OCI-LY7 (cell line): ENCODE results near the gene DIPK1A. TPM values are rescaled to one million over a fixed set of nuclear protein-coding genes. Genes with fewer than 3 reads are reported as not detected.

Experiments
- BruUV-seq: library from RNA; stranded (reverse); fragments of 400-500 nt; replicated peaks from 2 replicates; lab custom pipeline; 2021; lab: Mats Ljungman, UMichigan
- CTCF ChIA-PET: fragments of 300-600 bp; sonication (Branson Sonifier 250); formaldehyde crosslinking; loops from one replicate; lab custom pipeline; 2022; ENCODE audit warnings: antibody characterized with exemption; ENCODE audit not compliant: unreplicated experiment; lab: Charles Lee
- POLR2A ChIA-PET: fragments of 300-600 bp; sonication (Branson Sonifier 250); formaldehyde crosslinking; loops from one replicate; lab custom pipeline; 2022; ENCODE audit warnings: antibody characterized with exemption; lab: Charles Lee
- DNase-seq: peaks from one replicate; pipeline ENCODE4 v3.0.0-alpha.2; 2015; ENCODE audit warnings: low spot score
- H2AFZ ChIP-seq: fragments of 200-600 bp; sonication (generic), shearing (Covaris generic); 2 replicates; pipeline ENCODE4 v1.6.1; 2014; ENCODE audit warnings: mild to moderate bottlenecking, antibody characterized with exemption, low read length, moderate library complexity
- H3K27ac ChIP-seq: fragments of 200-600 bp; sonication (generic); 2 replicates; pipeline ENCODE4 v1.5.1; 2014; ENCODE audit warnings: mixed run types, low read depth, mild to moderate bottlenecking, moderate library complexity, low read length, inconsistent platforms; ENCODE audit not compliant: poor library complexity, severe bottlenecking
- H3K36me3 ChIP-seq: fragments of 200-600 bp; sonication (generic); 2 replicates; pipeline ENCODE4 v1.6.1; 2014; ENCODE audit warnings: mild to moderate bottlenecking, antibody characterized with exemption, low read length, moderate library complexity, mixed read lengths; ENCODE audit not compliant: insufficient read depth
- H3K4me1 ChIP-seq: fragments of 200-600 bp; sonication (generic); 2 replicates; pipeline ENCODE4 v1.5.1; 2014; ENCODE audit warnings: mild to moderate bottlenecking, low read length; ENCODE audit not compliant: insufficient read depth, poor library complexity, severe bottlenecking
- H3K4me2 ChIP-seq: fragments of 200-600 bp; sonication (generic); 2 replicates; pipeline ENCODE4 v1.6.1; 2014; ENCODE audit warnings: mild to moderate bottlenecking, low read length
- H3K4me3 ChIP-seq: fragments of 200-600 bp; sonication (generic); 2 replicates; pipeline ENCODE4 v1.5.1; 2014; ENCODE audit warnings: mild to moderate bottlenecking, low read depth, low read length; ENCODE audit not compliant: poor library complexity, severe bottlenecking
- H3K79me2 ChIP-seq: fragments of 200-600 bp; sonication (generic); 2 replicates; pipeline ENCODE4 v1.6.1; 2016; ENCODE audit warnings: low read depth, mild to moderate bottlenecking, low read length, moderate library complexity, mixed read lengths; ENCODE audit not compliant: insufficient read depth
- H3K9me2 ChIP-seq: fragments of 200-600 bp; sonication (generic); 2 replicates; pipeline ENCODE4 v1.6.1; 2016; ENCODE audit warnings: mild to moderate bottlenecking, low read length, mixed read lengths; ENCODE audit not compliant: insufficient read depth
- H3K9me3 ChIP-seq: fragments of 200-600 bp; sonication (generic); 2 replicates; pipeline ENCODE4 v1.6.1; 2014; ENCODE audit warnings: mild to moderate bottlenecking, mixed run types, low read length, mixed read lengths
- H4K20me1 ChIP-seq: fragments of 200-600 bp; sonication (generic); 2 replicates; pipeline ENCODE4 v1.6.1; 2014; ENCODE audit warnings: mild to moderate bottlenecking, antibody characterized with exemption, low read length, moderate library complexity, mixed read lengths; ENCODE audit not compliant: insufficient read depth
- EZH2phosphoT487 ChIP-seq: fragments of 200-600 bp; sonication (generic); IDR thresholded peaks from 2 replicates; pipeline ENCODE4 v1.6.1; 2018; ENCODE audit warnings: low read depth, borderline replicate concordance, mild to moderate bottlenecking, mixed run types, antibody characterized with exemption, low read length, moderate library complexity, mixed read lengths
- intact Hi-C: fragments of 100-400 bp; cut with micrococcal nuclease; formaldehyde crosslinking; loops from one replicate; pipeline ENCODE4 v1.10.0; 2022; ENCODE audit not compliant: unreplicated experiment
- total RNA-seq, 2 experiments: library from RNA; depleted of rRNA in 1 of 2; stranded (reverse); fragments of >200 nt in 1 of 2; shearing (Covaris generic) in 1 of 2; gene quantifications; 2 replicates each; pipeline ENCODE4 v1.2.3, GENCODE V29; 2014 to 2022
- TF ChIP-seq, protein P1 (sequence below): fragments of 200-600 bp; sonication (generic); conservative IDR thresholded peaks from 2 replicates; pipeline ENCODE4 v1.5.1; 2014; ENCODE audit warnings: mild to moderate bottlenecking, antibody characterized with exemption, low read length, moderate library complexity, mixed read lengths

DIPK1A gene
- total RNA-seq, 2 experiments from 2014 or later: 13.0 to 25.4 TPM

DNA sequence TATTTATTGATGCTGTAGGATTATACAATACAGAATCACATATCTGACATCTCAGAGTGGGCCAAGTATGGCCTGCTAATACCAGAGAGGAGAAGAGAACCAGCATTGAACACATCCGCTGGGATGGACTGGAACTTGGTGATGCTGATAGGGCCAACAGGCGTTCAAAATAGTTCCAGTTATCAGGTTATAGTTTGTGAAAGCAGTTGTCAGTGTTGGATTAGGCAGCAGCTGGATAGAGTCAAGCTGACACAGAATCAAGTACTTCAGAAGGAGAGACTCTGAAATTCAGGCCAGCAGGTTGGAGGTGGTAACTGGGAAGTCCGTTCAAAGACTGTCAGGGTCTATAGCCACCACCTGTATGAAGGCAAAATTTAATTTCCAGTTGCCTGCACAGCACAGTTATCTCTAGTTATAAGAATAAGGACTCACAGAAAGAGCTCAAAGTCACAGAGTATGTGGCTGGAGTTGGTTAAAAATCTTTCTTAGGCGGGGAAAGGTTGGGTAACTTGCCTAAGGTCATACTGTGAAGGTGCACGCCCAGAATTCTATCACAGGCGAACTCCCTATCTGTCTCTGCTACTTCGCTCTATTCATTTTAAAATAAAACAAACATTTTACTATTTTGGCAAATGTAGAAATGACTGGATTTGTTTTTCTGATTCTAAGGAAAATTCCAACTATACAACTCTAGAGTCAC is 9.9 kb upstream of the DIPK1A start:
- no TSS peak for BruUV-seq
- no peaks in the 10 kb centered on the region for H3K36me3 ChIP-seq
- CTCF ChIA-PET: interaction anchor here (1.7 kb wide), 1 partner anchor 23 kb away, joined by 10 read pairs; no protein-coding TSS in a partner anchor
- TF ChIP-seq, protein P1, sequence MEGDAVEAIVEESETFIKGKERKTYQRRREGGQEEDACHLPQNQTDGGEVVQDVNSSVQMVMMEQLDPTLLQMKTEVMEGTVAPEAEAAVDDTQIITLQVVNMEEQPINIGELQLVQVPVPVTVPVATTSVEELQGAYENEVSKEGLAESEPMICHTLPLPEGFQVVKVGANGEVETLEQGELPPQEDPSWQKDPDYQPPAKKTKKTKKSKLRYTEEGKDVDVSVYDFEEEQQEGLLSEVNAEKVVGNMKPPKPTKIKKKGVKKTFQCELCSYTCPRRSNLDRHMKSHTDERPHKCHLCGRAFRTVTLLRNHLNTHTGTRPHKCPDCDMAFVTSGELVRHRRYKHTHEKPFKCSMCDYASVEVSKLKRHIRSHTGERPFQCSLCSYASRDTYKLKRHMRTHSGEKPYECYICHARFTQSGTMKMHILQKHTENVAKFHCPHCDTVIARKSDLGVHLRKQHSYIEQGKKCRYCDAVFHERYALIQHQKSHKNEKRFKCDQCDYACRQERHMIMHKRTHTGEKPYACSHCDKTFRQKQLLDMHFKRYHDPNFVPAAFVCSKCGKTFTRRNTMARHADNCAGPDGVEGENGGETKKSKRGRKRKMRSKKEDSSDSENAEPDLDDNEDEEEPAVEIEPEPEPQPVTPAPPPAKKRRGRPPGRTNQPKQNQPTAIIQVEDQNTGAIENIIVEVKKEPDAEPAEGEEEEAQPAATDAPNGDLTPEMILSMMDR: no peak
- no peak for TF ChIP-seq EZH2phosphoT487
- no peak for DNase-seq
- H3K4me1 ChIP-seq: peaks cover 91% of the 10 kb centered on the region
- H3K4me3 ChIP-seq: no peak overlapping the region
- H3K9me3 ChIP-seq: no peaks in the 10 kb centered on the region
- peak overlapping the region; percentile 5; the same call in 1 of the 2 replicates for H2AFZ ChIP-seq
- peak overlapping the region; percentile 70 for H3K4me2 ChIP-seq
- H3K27ac ChIP-seq: no peak overlapping the region
- POLR2A ChIA-PET: interaction anchor here (0.6 to 9.8 kb wide), 17 partner anchors 7 to 1469 kb away, joined by 3 to 98 read pairs (median 4); partner anchors contain the start of gene DIPK1A
- H3K79me2 ChIP-seq: no peaks in the 10 kb centered on the region
- H3K9me2 ChIP-seq: no peaks in the 10 kb centered on the region
- intact Hi-C loops: no loop called here
- H4K20me1 ChIP-seq: no peaks in the 10 kb centered on the region

DNA sequence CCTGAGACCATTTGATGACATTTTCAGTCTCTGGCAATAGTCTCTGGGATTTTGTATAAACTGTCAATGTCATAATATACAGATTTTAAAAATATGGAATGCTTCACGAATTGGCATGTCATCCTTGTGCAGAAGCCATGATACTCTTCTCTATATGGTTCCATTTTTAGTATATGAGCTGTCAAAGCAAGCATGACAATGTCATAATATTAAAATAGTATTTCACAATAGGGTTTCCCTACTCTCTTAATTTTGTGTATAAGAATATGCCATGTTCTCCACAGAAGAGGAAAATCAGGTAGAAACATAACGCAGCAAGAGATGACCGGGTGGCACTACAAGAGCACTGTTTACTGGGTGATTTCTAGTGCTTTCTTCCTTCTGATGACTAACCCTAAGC is 8.3 kb upstream of the DIPK1A start:
- no peaks in the 10 kb centered on the region for H3K36me3 ChIP-seq
- H3K9me3 ChIP-seq: no peaks in the 10 kb centered on the region
- H3K4me2 ChIP-seq: peak overlapping the region; percentile 16; the same call in 1 of the 2 replicates
- no peaks in the 10 kb centered on the region for H3K79me2 ChIP-seq
- peak overlapping the region; percentile 75; the same call in 1 of the 2 replicates for H2AFZ ChIP-seq
- H4K20me1 ChIP-seq: no peaks in the 10 kb centered on the region
- H3K9me2 ChIP-seq: no peaks in the 10 kb centered on the region
- H3K4me3 ChIP-seq: no peak overlapping the region
- H3K27ac ChIP-seq: no peak overlapping the region
- peaks cover 92% of the 10 kb centered on the region for H3K4me1 ChIP-seq
- no peak for DNase-seq
- no peak for TF ChIP-seq EZH2phosphoT487
- TF ChIP-seq, protein P1: no peak
- no TSS peak for BruUV-seq
- ChIA-PET CTCF (interaction anchor here (1.7 to 2.7 kb wide), 2 partner anchors 24 to 25 kb away, joined by 10 to 20 read pairs; no protein-coding TSS in a partner anchor), POLR2A (interaction anchor here (0.7 to 9.8 kb wide), 10 partner anchors 12 to 133 kb away, joined by 3 to 98 read pairs (median 4); no protein-coding TSS in a partner anchor)
- intact Hi-C loops: no loop called here
